SK-N-MC (cell line): ENCODE results near the gene EDC3.

Experiments used
- DNase-seq: peaks from one replicate; pipeline ENCODE4 v3.0.0-alpha.2; 2011; ENCODE audit warnings: low read depth, low spot score
- H3K27ac ChIP-seq: fragments of 200-600 bp; sonication (generic); 2 replicates; pipeline ENCODE4 v1.5.1; 2016; ENCODE audit warnings: mixed run types
- H3K36me3 ChIP-seq: fragments of 200-600 bp; sonication (generic); 2 replicates; pipeline ENCODE4 v1.6.1; 2017; ENCODE audit warnings: antibody characterized with exemption, low read length, mixed read lengths; ENCODE audit not compliant: insufficient read depth
- H3K4me3 ChIP-seq: fragments of 200-600 bp; sonication (generic); 2 replicates; pipeline ENCODE4 v1.5.1; 2016
- H3K9ac ChIP-seq: fragments of 200-600 bp; sonication (generic); 2 replicates; pipeline ENCODE4 v1.8.0; 2017; ENCODE audit warnings: mixed run types, mixed read lengths; ENCODE audit not compliant: insufficient read length
- H3K9me3 ChIP-seq: fragments of 200-600 bp; sonication (generic); 2 replicates; pipeline ENCODE4 v1.6.1; 2017; ENCODE audit warnings: low read depth, mild to moderate bottlenecking, antibody characterized with exemption, low read length, moderate library complexity, mixed read lengths
- EZH2 ChIP-seq: fragments of 200-600 bp; sonication (generic); IDR thresholded peaks from one replicate; pipeline ENCODE4 v1.6.1; 2017; ENCODE audit warnings: antibody characterized with exemption
- FOXP2 ChIP-seq: optimal IDR thresholded peaks from 2 replicates; pipeline ENCODE3; 2011; ENCODE audit warnings: mild to moderate bottlenecking, moderate library complexity; ENCODE audit not compliant: insufficient read depth; ENCODE audit errors: extremely low read length, control extremely low read depth
- POLR2AphosphoS5 ChIP-seq: IDR thresholded peaks from 2 replicates; pipeline ENCODE4 v1.6.1; 2012; ENCODE audit warnings: mild to moderate bottlenecking, low read depth, low read length, borderline replicate concordance

EDC3 gene

DNA sequence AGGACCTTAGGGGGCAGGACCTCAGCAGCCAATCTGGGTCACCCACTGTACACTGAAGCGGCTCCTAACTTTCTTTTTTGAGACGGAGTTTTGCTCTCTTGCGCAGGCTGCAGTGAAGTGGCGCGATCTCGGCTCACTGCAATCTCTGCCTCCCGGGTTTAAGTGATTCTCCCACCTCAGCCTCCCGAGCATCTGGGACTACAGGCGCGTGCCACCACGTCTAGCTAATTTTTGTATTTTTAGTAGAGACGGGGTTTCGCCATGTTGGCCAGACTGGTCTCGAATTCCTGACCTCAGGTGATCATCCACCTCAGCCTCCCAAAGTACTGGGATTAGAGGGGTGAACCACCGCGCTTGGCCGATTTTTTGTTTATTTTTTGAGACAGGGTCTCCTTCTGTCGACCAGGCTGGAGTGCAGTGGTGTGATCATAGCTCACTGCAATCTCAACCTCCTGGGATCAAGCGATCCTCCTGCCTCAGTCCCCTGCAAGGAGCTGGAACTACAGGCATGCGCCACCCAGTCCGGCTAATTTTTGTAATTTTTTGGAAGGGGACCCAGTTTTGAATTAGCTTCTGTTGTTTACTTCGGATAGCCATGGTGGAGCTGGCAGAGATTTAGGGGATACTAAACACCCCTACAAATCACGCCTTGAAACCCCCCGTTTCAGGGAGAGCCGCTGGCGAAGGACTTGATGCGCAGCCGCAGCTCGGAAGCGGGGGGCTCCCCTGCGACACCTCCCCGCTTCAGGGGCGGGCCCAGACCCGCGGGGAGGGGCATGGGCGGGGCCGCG, 81.7 kb downstream of the EDC3 start:
- Histone ChIP-seq H3K27ac (no peak overlapping the region), H3K36me3 (no peaks in the 10 kb centered on the region; the same call in 1 of the 2 replicates), H3K9me3 (no peaks in the 10 kb centered on the region), H3K9ac (peak overlapping the region; percentile 61), H3K4me3 (peak overlapping the region; percentile 89)
- no peak for TF ChIP-seq FOXP2
- 0 out of 2 replicates have a peak, but pooled peaks have one; percentile 65 for TF ChIP-seq POLR2AphosphoS5
- DNase-seq: no peak

DNA sequence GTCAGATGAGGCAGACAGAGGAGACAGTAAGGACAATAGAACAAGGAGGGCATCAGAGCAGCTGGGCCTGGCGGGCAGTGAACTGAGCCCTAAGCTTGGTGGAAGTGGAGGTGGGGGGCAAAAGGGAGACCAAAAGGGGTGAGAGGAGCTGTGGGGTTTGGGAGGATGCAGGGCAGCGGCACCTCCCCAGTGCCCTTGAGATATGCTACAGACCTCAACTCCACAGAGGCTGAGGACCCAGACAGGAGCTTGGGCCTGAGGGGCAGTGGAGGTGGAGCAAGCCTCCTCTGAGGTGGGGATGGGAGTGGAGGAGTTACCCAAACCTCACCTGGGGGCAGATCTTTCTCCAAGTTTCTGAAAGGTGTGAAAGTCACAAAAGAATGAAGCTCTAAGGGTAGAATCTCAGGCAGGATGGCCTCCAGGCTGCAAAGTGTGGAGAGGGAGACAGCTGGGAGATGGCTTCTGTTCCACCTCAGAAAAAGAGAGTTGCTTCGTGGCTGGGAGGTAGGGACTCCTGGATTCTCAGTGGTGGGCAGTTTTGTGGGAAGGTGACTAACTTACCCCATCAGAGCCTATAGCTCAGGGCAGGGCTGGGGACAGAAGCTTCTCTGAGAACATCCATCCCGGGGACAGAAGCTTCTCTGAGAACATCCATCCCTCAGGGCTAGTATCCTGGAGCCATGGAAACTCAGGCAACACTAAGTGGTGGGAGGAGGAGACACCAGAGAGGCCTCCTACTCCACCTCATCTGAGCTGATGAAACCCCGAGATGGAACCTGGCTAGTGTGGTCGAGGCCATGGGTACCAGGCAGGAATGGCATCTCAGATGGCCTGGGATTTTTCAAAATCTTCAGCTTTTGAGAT, 82.5 kb downstream of the EDC3 start:
- Histone ChIP-seq H3K9me3 (no peaks in the 10 kb centered on the region), H3K27ac (no peak overlapping the region), H3K4me3 (no peak overlapping the region), H3K9ac (no peak overlapping the region), H3K36me3 (no peaks in the 10 kb centered on the region)
- TF ChIP-seq POLR2AphosphoS5 (no peak), EZH2 (no peak), FOXP2 (no peak)
- DNase-seq: no peak

GRCh38 chr15:74612677-74613076, 83.1 kb downstream of the EDC3 start:
- Histone ChIP-seq H3K36me3 (no peaks in the 10 kb centered on the region), H3K4me3 (no peak overlapping the region), H3K9ac (no peak overlapping the region), H3K27ac (no peak overlapping the region), H3K9me3 (no peaks in the 10 kb centered on the region)
- TF ChIP-seq FOXP2 (no peak), POLR2AphosphoS5 (no peak), EZH2 (no peak)
- DNase-seq: no peak

DNA sequence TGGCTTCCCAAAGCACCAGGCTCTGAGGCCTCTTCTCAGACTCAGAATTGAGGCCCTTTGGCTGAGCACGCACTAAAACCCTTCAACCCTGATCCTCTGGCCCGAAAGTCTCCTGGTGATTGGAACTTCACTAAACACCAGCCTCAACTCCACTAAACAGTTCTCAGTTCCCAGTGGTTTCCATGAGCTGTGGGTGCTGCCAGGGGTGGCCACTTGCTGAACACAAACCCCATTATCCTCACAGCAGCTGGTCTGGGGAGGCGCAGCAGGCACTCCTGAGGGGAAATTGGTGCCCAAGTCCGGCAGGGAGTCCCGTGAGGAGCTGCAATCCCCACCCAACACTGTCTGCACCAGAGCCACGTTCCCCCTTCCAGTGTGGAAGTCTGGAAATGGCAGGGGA, 84.0 kb downstream of the EDC3 start:
- Histone ChIP-seq H3K9ac (no peak overlapping the region), H3K9me3 (no peaks in the 10 kb centered on the region), H3K36me3 (no peaks in the 10 kb centered on the region), H3K4me3 (no peak overlapping the region), H3K27ac (no peak overlapping the region)
- TF ChIP-seq EZH2: no peak
- TF ChIP-seq FOXP2: no peak
- no peak for TF ChIP-seq POLR2AphosphoS5
- no peak for DNase-seq

DNA sequence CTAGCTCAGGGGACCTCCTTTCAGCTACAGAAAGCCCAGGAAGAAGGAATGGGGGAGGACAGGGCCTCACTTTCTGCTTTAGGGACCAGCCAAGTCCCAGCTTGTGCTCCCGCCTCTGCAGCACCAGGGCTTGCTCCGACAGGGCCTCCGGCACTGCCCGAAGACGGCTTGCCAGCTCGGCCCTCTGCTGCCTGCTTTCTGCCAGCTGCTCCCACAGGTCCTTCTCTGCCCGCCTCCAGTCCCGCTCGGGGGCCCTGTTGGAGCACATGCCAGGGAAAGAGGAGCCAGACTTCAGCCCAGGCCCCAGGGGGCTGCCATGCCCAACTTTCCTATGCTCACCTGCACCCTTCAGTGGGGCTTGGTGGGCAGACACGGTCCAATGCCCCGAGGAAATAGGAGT, 84.5 kb downstream of the EDC3 start:
- H3K4me3 ChIP-seq: no peak overlapping the region
- no peak overlapping the region for H3K27ac ChIP-seq
- no peak for TF ChIP-seq FOXP2
- TF ChIP-seq EZH2: no peak
- no peak for TF ChIP-seq POLR2AphosphoS5
- no peaks in the 10 kb centered on the region for H3K9me3 ChIP-seq
- no peak for DNase-seq
- no peaks in the 10 kb centered on the region for H3K36me3 ChIP-seq
- no peak overlapping the region for H3K9ac ChIP-seq

GRCh38 chr15:74610302-74610951, 85.4 kb downstream of the EDC3 start:
- DNase-seq: no peak
- Histone ChIP-seq H3K36me3 (no peaks in the 10 kb centered on the region), H3K4me3 (no peak overlapping the region), H3K9me3 (no peaks in the 10 kb centered on the region), H3K9ac (no peak overlapping the region), H3K27ac (no peak overlapping the region)
- TF ChIP-seq FOXP2 (no peak), POLR2AphosphoS5 (no peak), EZH2 (no peak)

- Histone ChIP-seq H3K36me3 (no peaks in the 10 kb centered on the region), H3K9me3 (no peaks in the 10 kb centered on the region), H3K9ac (no peak overlapping the region), H3K27ac (no peak overlapping the region), H3K4me3 (no peak overlapping the region)
- no peak for TF ChIP-seq FOXP2
- TF ChIP-seq POLR2AphosphoS5: no peak
- TF ChIP-seq EZH2: no peak
- no peak for DNase-seq
These were observed 85.9 kb downstream of the EDC3 start for GRCh38 chr15:74609938-74610301.

DNA sequence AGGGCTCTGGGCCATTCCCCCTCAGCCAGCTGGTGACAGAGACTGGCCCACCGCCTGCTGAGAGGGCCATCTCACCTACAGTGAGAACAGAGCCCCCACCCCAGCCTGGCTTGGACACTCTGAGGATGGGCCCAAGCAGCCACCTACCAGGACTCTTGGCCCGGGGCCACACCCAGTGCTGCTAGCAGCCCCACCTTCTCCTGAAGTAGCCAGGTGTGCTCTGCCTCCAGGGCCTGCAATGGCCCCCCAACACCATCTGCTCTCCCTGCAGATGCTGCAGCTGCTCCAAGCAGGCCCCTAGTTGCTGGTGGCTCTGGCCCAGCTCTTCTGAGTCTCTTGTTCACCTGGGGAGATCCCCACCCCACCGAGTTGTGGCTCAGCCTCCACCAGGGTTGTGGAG, 87.0 kb downstream of the EDC3 start:
- no peak overlapping the region for H3K27ac ChIP-seq
- H3K4me3 ChIP-seq: no peak overlapping the region
- no peak for DNase-seq
- H3K9me3 ChIP-seq: no peaks in the 10 kb centered on the region
- TF ChIP-seq FOXP2 (no peak), EZH2 (no peak), POLR2AphosphoS5 (no peak)
- no peak overlapping the region for H3K9ac ChIP-seq
- no peaks in the 10 kb centered on the region for H3K36me3 ChIP-seq
